ENCODE data around the gene MAB21L4. TPM values are rescaled to one million over a fixed set of nuclear protein-coding genes. Genes with fewer than 3 reads are reported as not detected.
A peak's percentile ranks its signal among the peaks of the same experiment; 100 is the strongest.

MAB21L4 gene
- total RNA-seq, 1 donor from 2014 or later: 0.53 TPM

DNA sequence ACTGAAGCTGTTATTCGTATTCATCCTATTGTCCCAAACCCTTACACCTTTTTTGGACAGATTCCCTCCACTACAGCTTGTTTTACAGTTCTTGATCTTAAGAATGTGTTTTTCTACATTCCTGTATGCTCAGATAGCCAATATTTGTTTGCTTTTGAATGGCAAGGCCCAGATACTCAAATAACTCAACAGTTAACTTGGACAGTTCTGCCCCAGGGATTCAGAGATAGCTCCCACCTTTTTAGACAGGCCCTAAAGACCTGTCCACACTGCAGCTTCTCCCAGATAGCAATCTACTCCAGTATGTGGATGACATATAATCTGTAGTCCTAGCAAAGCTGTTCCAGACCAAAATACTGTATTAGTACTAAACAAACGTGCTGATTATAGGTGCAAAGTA is 34.4 kb downstream of the MAB21L4 start:
- H3K27me3 ChIP-seq (ENCODE audit: control insufficient read depth, insufficient read depth, low read length): no peaks in the 10 kb centered on the region
- FAIRE-seq (no peak), DNase-seq (ENCODE audit: low read depth) (no peak)
- no peaks in the 10 kb centered on the region for H3K36me3 ChIP-seq (ENCODE audit: control insufficient read depth, insufficient read depth, low read length)
- H3K4me3 ChIP-seq (ENCODE audit: low read depth, low read length): no peak overlapping the region
- TF ChIP-seq, protein P1, sequence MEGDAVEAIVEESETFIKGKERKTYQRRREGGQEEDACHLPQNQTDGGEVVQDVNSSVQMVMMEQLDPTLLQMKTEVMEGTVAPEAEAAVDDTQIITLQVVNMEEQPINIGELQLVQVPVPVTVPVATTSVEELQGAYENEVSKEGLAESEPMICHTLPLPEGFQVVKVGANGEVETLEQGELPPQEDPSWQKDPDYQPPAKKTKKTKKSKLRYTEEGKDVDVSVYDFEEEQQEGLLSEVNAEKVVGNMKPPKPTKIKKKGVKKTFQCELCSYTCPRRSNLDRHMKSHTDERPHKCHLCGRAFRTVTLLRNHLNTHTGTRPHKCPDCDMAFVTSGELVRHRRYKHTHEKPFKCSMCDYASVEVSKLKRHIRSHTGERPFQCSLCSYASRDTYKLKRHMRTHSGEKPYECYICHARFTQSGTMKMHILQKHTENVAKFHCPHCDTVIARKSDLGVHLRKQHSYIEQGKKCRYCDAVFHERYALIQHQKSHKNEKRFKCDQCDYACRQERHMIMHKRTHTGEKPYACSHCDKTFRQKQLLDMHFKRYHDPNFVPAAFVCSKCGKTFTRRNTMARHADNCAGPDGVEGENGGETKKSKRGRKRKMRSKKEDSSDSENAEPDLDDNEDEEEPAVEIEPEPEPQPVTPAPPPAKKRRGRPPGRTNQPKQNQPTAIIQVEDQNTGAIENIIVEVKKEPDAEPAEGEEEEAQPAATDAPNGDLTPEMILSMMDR (IDR thresholded peaks at IDR 0.05; ENCODE audit: insufficient read depth, low read length, severe bottlenecking): no peak

DNA sequence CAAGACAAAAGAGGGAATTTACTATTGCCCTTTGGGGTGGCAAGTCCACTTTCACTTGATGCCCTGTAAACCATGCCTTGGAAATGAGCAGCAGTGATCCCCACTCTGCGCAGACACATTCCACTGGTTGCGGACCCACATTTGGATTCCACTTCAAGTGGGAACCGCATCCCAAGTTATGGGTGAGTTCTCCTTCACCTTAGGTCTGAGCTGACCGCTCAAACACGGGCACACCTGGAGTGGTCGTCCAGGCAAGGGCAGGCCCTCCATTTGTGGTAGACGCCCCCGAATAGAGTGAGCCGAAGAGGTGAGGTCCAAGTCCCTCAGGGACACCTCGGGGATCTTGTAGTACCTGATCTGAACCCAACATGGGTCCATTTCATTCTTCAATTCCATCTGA is 37.1 kb downstream of the MAB21L4 start:
- TF ChIP-seq, protein P1 (IDR thresholded peaks at IDR 0.05; ENCODE audit: insufficient read depth, low read length, severe bottlenecking): no peak
- FAIRE-seq: peak; percentile 83
- no peaks in the 10 kb centered on the region for H3K27me3 ChIP-seq (ENCODE audit: control insufficient read depth, insufficient read depth, low read length)

GRCh38 chr2:240858321-240858720 is 37.6 kb downstream of the MAB21L4 start:
- Histone ChIP-seq H3K27me3 (ENCODE audit: control insufficient read depth, insufficient read depth, low read length) (no peaks in the 10 kb centered on the region), H3K36me3 (ENCODE audit: control insufficient read depth, insufficient read depth, low read length) (no peaks in the 10 kb centered on the region), H3K4me3 (ENCODE audit: low read depth, low read length) (no peak overlapping the region)
- FAIRE-seq (no peak), DNase-seq (ENCODE audit: low read depth) (no peak)
- TF ChIP-seq, protein P1 (IDR thresholded peaks at IDR 0.05; ENCODE audit: insufficient read depth, low read length, severe bottlenecking): no peak

More for the DNA sequence above, 37.1 kb downstream of the MAB21L4 start:
- no peak overlapping the region for H3K4me3 ChIP-seq (ENCODE audit: low read depth, low read length)
- no peaks in the 10 kb centered on the region for H3K36me3 ChIP-seq (ENCODE audit: control insufficient read depth, insufficient read depth, low read length)
- DNase-seq (ENCODE audit: low read depth): no peak

GRCh38 chr2:240857039-240858008 is 38.6 kb downstream of the MAB21L4 start:
- H3K36me3 ChIP-seq (ENCODE audit: control insufficient read depth, insufficient read depth, low read length): no peaks in the 10 kb centered on the region
- DNase-seq (ENCODE audit: low read depth): no peak
- no peak for FAIRE-seq
- no peaks in the 10 kb centered on the region for H3K27me3 ChIP-seq (ENCODE audit: control insufficient read depth, insufficient read depth, low read length)
- TF ChIP-seq, protein P1 (IDR thresholded peaks at IDR 0.05; ENCODE audit: insufficient read depth, low read length, severe bottlenecking): no peak
- H3K4me3 ChIP-seq (ENCODE audit: low read depth, low read length): no peak overlapping the region

- H3K4me3 ChIP-seq (ENCODE audit: low read depth, low read length): no peak overlapping the region
- FAIRE-seq (no peak), DNase-seq (ENCODE audit: low read depth) (no peak)
- H3K36me3 ChIP-seq (ENCODE audit: control insufficient read depth, insufficient read depth, low read length): no peaks in the 10 kb centered on the region
- no peaks in the 10 kb centered on the region for H3K27me3 ChIP-seq (ENCODE audit: control insufficient read depth, insufficient read depth, low read length)
- TF ChIP-seq, protein P1 (IDR thresholded peaks at IDR 0.05; ENCODE audit: insufficient read depth, low read length, severe bottlenecking): no peak
Observed at GRCh38 chr2:240856151-240856980, 39.6 kb downstream of the MAB21L4 start.

Data from bronchial epithelial cell (primary cell).